Activated T-cell treated with anti-CD3 and anti-CD28 coated beads for 4 hours (primary cell): ENCODE results near the gene KCNJ6.

Experiments
- DNase-seq: peaks from one replicate; pipeline ENCODE4 v3.0.0-alpha.2; 2020

The KCNJ6 gene

GRCh38 chr21:37710546-37711285 lies 205.5 kb downstream of the KCNJ6 start:
- no peak for DNase-seq

- DNase-seq = no peak
Measured at GRCh38 chr21:37704751-37705150, 211.5 kb downstream of the KCNJ6 start.

GRCh38 chr21:37702241-37702640 lies 214.0 kb downstream of the KCNJ6 start:
- no peak for DNase-seq

GRCh38 chr21:37700641-37701202 lies 215.5 kb downstream of the KCNJ6 start:
- no peak for DNase-seq

GRCh38 chr21:37699024-37699775 lies 217.1 kb downstream of the KCNJ6 start:
- DNase-seq = no peak

GRCh38 chr21:37696936-37697335 lies 219.3 kb downstream of the KCNJ6 start:
- DNase-seq = no peak

- no peak for DNase-seq
Measured at GRCh38 chr21:37695111-37695510, 221.1 kb downstream of the KCNJ6 start.

GRCh38 chr21:37688952-37689659 lies 227.2 kb downstream of the KCNJ6 start:
- no peak for DNase-seq

GRCh38 chr21:37686991-37687810 lies 229.1 kb downstream of the KCNJ6 start:
- no peak for DNase-seq

- DNase-seq = no peak
Measured at GRCh38 chr21:37684547-37684946, 231.7 kb downstream of the KCNJ6 start.

GRCh38 chr21:37684115-37684493 lies 232.2 kb downstream of the KCNJ6 start:
- no peak for DNase-seq

- DNase-seq = no peak
Measured at GRCh38 chr21:37683396-37684114, 232.7 kb downstream of the KCNJ6 start.

- DNase-seq = no peak
Measured at GRCh38 chr21:37682966-37683365, 233.3 kb downstream of the KCNJ6 start.

GRCh38 chr21:37677006-37677405 lies 239.3 kb downstream of the KCNJ6 start:
- no peak for DNase-seq

GRCh38 chr21:37675202-37675801 lies 241.0 kb downstream of the KCNJ6 start:
- peak; percentile 36 for DNase-seq

GRCh38 chr21:37673801-37674575 lies 242.3 kb downstream of the KCNJ6 start:
- no peak for DNase-seq

- DNase-seq = no peak
Measured at GRCh38 chr21:37671381-37671780, 244.9 kb downstream of the KCNJ6 start.

GRCh38 chr21:37670883-37671282 lies 245.4 kb downstream of the KCNJ6 start:
- no peak for DNase-seq

- DNase-seq = no peak
Measured at GRCh38 chr21:37669249-37669648, 247.0 kb downstream of the KCNJ6 start.

GRCh38 chr21:37668462-37669239 lies 247.6 kb downstream of the KCNJ6 start:
- DNase-seq = no peak
